Astrocyte (in vitro differentiated cells and primary cell): Measurements from ENCODE around the gene CAPNS1. TPM values are rescaled to one million over a fixed set of nuclear protein-coding genes. Genes with fewer than 3 reads are reported as not detected.

Experiments used
- DNase-seq: peaks from one replicate; pipeline ENCODE4 v3.0.0-alpha.2; 2010; ENCODE audit warnings: low read depth
- FAIRE-seq: peaks from 2 replicates; lab custom pipeline; 2011; peaks lifted over from hg19 to GRCh38; lab: Jason Lieb, UNC
- H2AFZ ChIP-seq: 2 replicates; pipeline ENCODE4 v1.6.0; 2012; ENCODE audit warnings: low read depth, low read length, inconsistent platforms
- H3K27ac ChIP-seq: 2 replicates; pipeline ENCODE4 v1.5.1; 2011; ENCODE audit warnings: low read depth, low read length, inconsistent platforms
- H3K27me3 ChIP-seq: 2 replicates; pipeline ENCODE4 v1.6.0; 2011; ENCODE audit warnings: low read length, inconsistent platforms; ENCODE audit not compliant: insufficient read depth
- H3K36me3 ChIP-seq: 2 replicates; pipeline ENCODE4 v1.5.1; 2011; ENCODE audit warnings: low read length, inconsistent platforms; ENCODE audit not compliant: insufficient read depth
- H3K4me1 ChIP-seq: 2 replicates; pipeline ENCODE4 v1.5.1; 2011; ENCODE audit warnings: low read length, inconsistent platforms; ENCODE audit not compliant: insufficient read depth
- H3K4me2 ChIP-seq: 2 replicates; pipeline ENCODE4 v1.6.0; 2012; ENCODE audit warnings: low read length, inconsistent platforms
- H3K4me3 ChIP-seq: 2 replicates; pipeline ENCODE4 v1.5.1; 2011; ENCODE audit warnings: low read depth, mild to moderate bottlenecking, low read length, inconsistent platforms; ENCODE audit not compliant: insufficient read depth
- H3K79me2 ChIP-seq: 2 replicates; pipeline ENCODE4 v1.6.0; 2012; ENCODE audit warnings: mild to moderate bottlenecking, low read length, inconsistent platforms; ENCODE audit not compliant: insufficient read depth
- H3K9ac ChIP-seq: 2 replicates; pipeline ENCODE4 v1.6.0; 2012; ENCODE audit warnings: mild to moderate bottlenecking, low read length, inconsistent platforms
- H3K9me3 ChIP-seq: 2 replicates; pipeline ENCODE4 v1.5.1; 2012; ENCODE audit warnings: low read depth, mild to moderate bottlenecking, low read length, inconsistent platforms; ENCODE audit not compliant: insufficient read depth
- H4K20me1 ChIP-seq: 2 replicates; pipeline ENCODE4 v1.6.0; 2012; ENCODE audit warnings: low read length, inconsistent platforms; ENCODE audit not compliant: insufficient read depth
- H3K27ac Mint-ChIP-seq: one replicate; pipeline ENCODE4 v1.8.0; 2021; ENCODE audit warnings: mild to moderate bottlenecking, mixed read lengths; ENCODE audit not compliant: unreplicated experiment
- H3K27me3 Mint-ChIP-seq: one replicate; pipeline ENCODE4 v1.8.0; 2021; ENCODE audit warnings: low read depth, mixed read lengths; ENCODE audit not compliant: unreplicated experiment
- H3K36me3 Mint-ChIP-seq: one replicate; pipeline ENCODE4 v1.8.0; 2021; ENCODE audit warnings: low read depth, mixed read lengths; ENCODE audit not compliant: unreplicated experiment
- H3K4me1 Mint-ChIP-seq: one replicate; pipeline ENCODE4 v1.8.0; 2021; ENCODE audit warnings: low read depth, mixed read lengths; ENCODE audit not compliant: unreplicated experiment
- H3K4me3 Mint-ChIP-seq: one replicate; pipeline ENCODE4 v1.8.0; 2021; ENCODE audit warnings: mild to moderate bottlenecking, moderate library complexity, mixed read lengths; ENCODE audit not compliant: unreplicated experiment
- H3K9me3 Mint-ChIP-seq: one replicate; pipeline ENCODE4 v1.8.0; 2021; ENCODE audit warnings: mild to moderate bottlenecking, mixed read lengths; ENCODE audit not compliant: unreplicated experiment
- CTCF ChIP-seq: IDR thresholded peaks from 2 replicates; pipeline ENCODE4 v1.5.1; 2011; ENCODE audit warnings: low read depth, mild to moderate bottlenecking, inconsistent platforms, low read length, moderate library complexity; ENCODE audit not compliant: insufficient read depth
- EZH2 ChIP-seq: IDR thresholded peaks from 2 replicates; pipeline ENCODE4 v1.6.1; 2012; ENCODE audit warnings: mild to moderate bottlenecking, low read length, inconsistent platforms; ENCODE audit not compliant: insufficient read depth
- total RNA-seq: library from RNA; stranded (reverse); gene quantifications from 2 replicates; pipeline ENCODE4 v1.2.1, GENCODE V29; 2021

Gene CAPNS1
- total RNA-seq, 1 donor from 2014 or later = 665 TPM

DNA sequence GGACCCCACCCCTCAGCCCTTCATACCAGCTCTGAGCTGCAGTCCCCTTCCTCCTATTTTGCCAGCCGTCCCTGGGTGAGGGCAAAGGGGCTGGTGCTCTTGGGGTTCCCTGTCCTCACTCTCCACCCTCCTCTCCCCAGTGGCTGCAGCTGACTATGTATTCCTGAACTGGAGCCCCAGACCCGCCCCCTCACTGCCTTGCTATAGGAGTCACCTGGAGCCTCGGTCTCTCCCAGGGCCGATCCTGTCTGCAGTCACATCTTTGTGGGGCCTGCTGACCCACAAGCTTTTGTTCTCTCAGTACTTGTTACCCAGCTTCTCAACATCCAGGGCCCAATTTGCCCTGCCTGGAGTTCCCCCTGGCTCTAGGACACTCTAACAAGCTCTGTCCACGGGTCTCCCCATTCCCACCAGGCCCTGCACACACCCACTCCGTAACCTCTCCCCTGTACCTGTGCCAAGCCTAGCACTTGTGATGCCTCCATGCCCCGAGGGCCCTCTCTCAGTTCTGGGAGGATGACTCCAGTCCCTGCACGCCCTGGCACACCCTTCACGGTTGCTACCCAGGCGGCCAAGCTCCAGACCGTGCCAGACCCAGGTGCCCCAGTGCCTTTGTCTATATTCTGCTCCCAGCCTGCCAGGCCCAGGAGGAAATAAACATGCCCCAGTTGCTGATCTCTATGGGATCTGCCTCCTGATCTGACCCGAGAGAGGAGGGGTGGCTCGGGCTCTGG is 10.0 kb downstream of the CAPNS1 start:
- H3K4me2 ChIP-seq = no peak overlapping the region
- H3K27ac ChIP-seq = no peak overlapping the region
- Mint-ChIP-seq H3K4me1 (no peaks in the 10 kb centered on the region), H3K27ac (no peak overlapping the region), H3K9me3 (no peaks in the 10 kb centered on the region), H3K27me3 (no peaks in the 10 kb centered on the region), H3K36me3 (peaks cover 33% of the 10 kb centered on the region), H3K4me3 (no peak overlapping the region)
- no peak overlapping the region for H3K9ac ChIP-seq
- no peak for TF ChIP-seq EZH2
- TF ChIP-seq CTCF = no peak
- no peaks in the 10 kb centered on the region for H3K4me1 ChIP-seq
- H3K27me3 ChIP-seq = no peaks in the 10 kb centered on the region
- H3K9me3 ChIP-seq = no peaks in the 10 kb centered on the region
- H3K4me3 ChIP-seq = no peak overlapping the region
- no peak for DNase-seq
- peaks cover 19% of the 10 kb centered on the region for H3K79me2 ChIP-seq
- H2AFZ ChIP-seq = no peak overlapping the region
- FAIRE-seq = no peak
- H4K20me1 ChIP-seq = peaks cover 62% of the 10 kb centered on the region
- H3K36me3 ChIP-seq = peaks cover 32% of the 10 kb centered on the region

- H3K36me3 ChIP-seq = peaks cover 29% of the 10 kb centered on the region
- Mint-ChIP-seq H3K4me1 (peaks cover 3% of the 10 kb centered on the region), H3K27me3 (no peaks in the 10 kb centered on the region), H3K9me3 (no peaks in the 10 kb centered on the region), H3K27ac (no peak overlapping the region), H3K36me3 (peaks cover 36% of the 10 kb centered on the region), H3K4me3 (no peak overlapping the region)
- H4K20me1 ChIP-seq = peaks cover 55% of the 10 kb centered on the region
- no peaks in the 10 kb centered on the region for H3K4me1 ChIP-seq
- no peak overlapping the region for H3K27ac ChIP-seq
- no peak for TF ChIP-seq EZH2
- no peak for TF ChIP-seq CTCF
- no peaks in the 10 kb centered on the region for H3K27me3 ChIP-seq
- FAIRE-seq = no peak
- H2AFZ ChIP-seq = no peak overlapping the region
- DNase-seq = no peak
- no peak overlapping the region for H3K4me3 ChIP-seq
- no peaks in the 10 kb centered on the region for H3K9me3 ChIP-seq
- H3K79me2 ChIP-seq = peaks cover 14% of the 10 kb centered on the region
- H3K9ac ChIP-seq = no peak overlapping the region
- no peak overlapping the region for H3K4me2 ChIP-seq
Observed at GRCh38 chr19:36150586-36150985, 10.7 kb downstream of the CAPNS1 start.
